Thyroid gland (tissue), 4 donors: ENCODE measurements around the gene DHCR24. TPM values are rescaled to one million over a fixed set of nuclear protein-coding genes. Genes with fewer than 3 reads are reported as not detected.

Experiments used
- DNase-seq, 2 donors: peaks; one replicate each; pipeline ENCODE4 v3.0.0-alpha.2; 2019
- H3K27ac ChIP-seq, 3 donors: fragments of 200-600 bp; sonication (generic); 1 replicate in 2 of 3; 2 replicates in 1 of 3; pipeline ENCODE4 v1.5.1; 2016 to 2019; ENCODE audit warnings: mild to moderate bottlenecking in 1 of 3, moderate library complexity in 1 of 3
- H3K27me3 ChIP-seq: fragments of 200-600 bp; sonication (generic); one replicate; pipeline ENCODE4 v1.5.1; 2019
- H3K36me3 ChIP-seq, 2 donors: fragments of 200-600 bp; sonication (generic); one replicate each; pipeline ENCODE4 v1.5.1; 2016 to 2019
- H3K4me1 ChIP-seq, 2 donors: fragments of 200-600 bp; sonication (generic); one replicate each; pipeline ENCODE4 v1.5.1; 2017 to 2019
- H3K4me3 ChIP-seq, 3 donors: fragments of 200-600 bp; sonication (generic); replicated peaks in 1 of 3; 1 replicate in 2 of 3; 2 replicates in 1 of 3; pipeline ENCODE4 v1.5.1; 2016; ENCODE audit warnings: mild to moderate bottlenecking in 1 of 3
- H3K9me3 ChIP-seq: fragments of 200-600 bp; sonication (generic); one replicate; pipeline ENCODE4 v1.5.1; 2017
- POLR2A ChIP-seq, 2 donors: fragments of 450-650 bp; IDR thresholded peaks; one replicate each; pipeline ENCODE4 v1.6.1; 2017; ENCODE audit warnings: antibody characterized with exemption in 2 of 2, mild to moderate bottlenecking in 2 of 2, moderate library complexity in 1 of 2
- WGBS, 2 donors: methylation state at CpG; one replicate each; pipeline ENCODE4 v1.1.5; 2017; 5-methylcytosine and 5-hydroxymethylcytosine counted together
- intact Hi-C: fragments of 100-400 bp; cut with DNase I; formaldehyde crosslinking; loops from one replicate; pipeline ENCODE4 v1.15.1; 2023
- total RNA-seq, 4 donors: library from RNA; depleted of rRNA; stranded (reverse); fragments of >200 nt; gene quantifications; one replicate each; pipeline ENCODE4 v1.2.3, GENCODE V29; 2016
- TF ChIP-seq, protein P1 (sequence below), 6 experiments: fragments of 200-600 bp in 3 of 6; fragments of 450-650 bp in 3 of 6; sonication (generic) in 3 of 6; IDR thresholded peaks; one replicate each; pipeline ENCODE4 v1.5.1; 2016 to 2019; ENCODE audit warnings: antibody characterized with exemption in 6 of 6, mild to moderate bottlenecking in 2 of 6, inconsistent platforms in 1 of 6, moderate library complexity in 1 of 6

DHCR24 gene
- total RNA-seq, 4 donors from 2014 or later = 22.4 to 82.2 (median 40.4) TPM

DNA sequence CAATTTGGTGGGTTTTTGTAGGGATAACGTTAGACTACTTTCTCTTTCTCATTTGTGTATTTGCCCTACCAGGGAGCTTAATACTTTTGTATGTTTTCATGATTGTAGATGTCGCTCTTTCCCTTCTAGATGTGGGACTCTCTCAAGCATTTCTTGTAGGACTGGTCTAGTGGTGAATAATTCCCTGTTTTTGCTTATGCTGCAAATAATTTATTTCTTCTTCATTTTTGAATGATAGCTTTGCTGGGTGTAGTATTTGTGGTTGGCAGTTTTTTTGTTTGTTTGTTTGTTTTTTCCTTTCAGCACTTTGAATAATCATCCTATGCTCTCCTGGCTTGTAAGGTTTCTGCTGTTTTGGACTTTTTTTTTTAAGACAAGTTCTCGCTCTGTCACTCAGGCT is 63.3 kb downstream of the DHCR24 start:
- Histone ChIP-seq H3K4me3 (no peak overlapping the region), H3K9me3 (no peaks in the 10 kb centered on the region), H3K27ac (no peak overlapping the region), H3K27me3 (no peaks in the 10 kb centered on the region), H3K36me3 (no peaks in the 10 kb centered on the region), H3K4me1 (no peaks in the 10 kb centered on the region)
- TF ChIP-seq, protein P1, sequence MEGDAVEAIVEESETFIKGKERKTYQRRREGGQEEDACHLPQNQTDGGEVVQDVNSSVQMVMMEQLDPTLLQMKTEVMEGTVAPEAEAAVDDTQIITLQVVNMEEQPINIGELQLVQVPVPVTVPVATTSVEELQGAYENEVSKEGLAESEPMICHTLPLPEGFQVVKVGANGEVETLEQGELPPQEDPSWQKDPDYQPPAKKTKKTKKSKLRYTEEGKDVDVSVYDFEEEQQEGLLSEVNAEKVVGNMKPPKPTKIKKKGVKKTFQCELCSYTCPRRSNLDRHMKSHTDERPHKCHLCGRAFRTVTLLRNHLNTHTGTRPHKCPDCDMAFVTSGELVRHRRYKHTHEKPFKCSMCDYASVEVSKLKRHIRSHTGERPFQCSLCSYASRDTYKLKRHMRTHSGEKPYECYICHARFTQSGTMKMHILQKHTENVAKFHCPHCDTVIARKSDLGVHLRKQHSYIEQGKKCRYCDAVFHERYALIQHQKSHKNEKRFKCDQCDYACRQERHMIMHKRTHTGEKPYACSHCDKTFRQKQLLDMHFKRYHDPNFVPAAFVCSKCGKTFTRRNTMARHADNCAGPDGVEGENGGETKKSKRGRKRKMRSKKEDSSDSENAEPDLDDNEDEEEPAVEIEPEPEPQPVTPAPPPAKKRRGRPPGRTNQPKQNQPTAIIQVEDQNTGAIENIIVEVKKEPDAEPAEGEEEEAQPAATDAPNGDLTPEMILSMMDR (IDR thresholded peaks at IDR 0.05) = no peak
- no peak for TF ChIP-seq POLR2A (IDR thresholded peaks at IDR 0.05)
- 90 to 94% methylated on average over 3 of the region's 3 CpGs for WGBS, 2 donors
- DNase-seq = no peak
- intact Hi-C loops = no loop called here

DNA sequence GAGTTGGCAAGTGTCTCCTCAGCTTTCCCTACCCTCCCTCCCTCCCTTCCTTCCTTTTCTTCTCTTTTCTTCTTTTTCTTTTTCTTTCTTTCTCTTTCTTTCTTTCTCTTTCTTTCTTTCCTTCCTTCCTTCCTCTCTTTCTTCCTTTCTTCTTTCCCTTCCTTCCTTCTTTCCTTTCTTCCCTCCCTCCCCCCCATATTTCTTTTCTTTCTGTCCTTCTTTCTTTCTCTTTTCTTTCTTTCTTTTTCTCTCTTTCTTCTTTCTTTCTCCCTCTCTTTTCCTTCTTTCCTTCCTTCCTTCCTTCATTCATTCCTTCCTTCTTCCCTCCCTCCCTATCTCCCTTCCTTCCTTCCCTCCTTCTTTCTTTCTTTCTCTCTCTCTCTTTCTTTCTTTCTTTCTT is 67.3 kb downstream of the DHCR24 start:
- no peaks in the 10 kb centered on the region for H3K27me3 ChIP-seq
- intact Hi-C loops = loop anchor here (10.0 kb wide), 1 partner anchor 325 kb away; no protein-coding TSS in a partner anchor
- H3K27ac ChIP-seq = no peak overlapping the region
- no peaks in the 10 kb centered on the region for H3K9me3 ChIP-seq
- H3K36me3 ChIP-seq = no peaks in the 10 kb centered on the region
- no peaks in the 10 kb centered on the region for H3K4me1 ChIP-seq
- no peak for DNase-seq
- no peak overlapping the region for H3K4me3 ChIP-seq
- TF ChIP-seq, protein P1 (IDR thresholded peaks at IDR 0.05) = no peak
- TF ChIP-seq POLR2A (IDR thresholded peaks at IDR 0.05) = no peak

DNA sequence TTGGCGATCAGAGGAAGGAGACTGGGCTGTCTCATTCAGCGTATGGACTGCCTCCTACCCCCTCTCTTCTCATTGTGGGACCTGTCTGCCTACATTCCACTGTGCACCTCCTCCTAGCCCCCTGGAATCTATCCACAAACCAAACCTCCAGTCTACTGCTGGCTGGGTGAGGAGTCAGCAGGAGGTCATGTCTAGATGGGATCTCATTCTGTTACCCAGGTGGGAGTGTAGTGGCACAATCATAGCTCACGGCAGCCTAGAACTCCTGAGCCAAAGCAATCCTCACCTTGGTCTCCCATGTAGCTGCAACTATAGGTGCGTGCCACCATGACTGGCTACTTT is 67.8 kb downstream of the DHCR24 start:
- intact Hi-C loops = loop anchor here (10.0 kb wide), 1 partner anchor 324 kb away; no protein-coding TSS in a partner anchor
- no peak overlapping the region for H3K4me3 ChIP-seq
- H3K27me3 ChIP-seq = no peaks in the 10 kb centered on the region
- no peak overlapping the region for H3K27ac ChIP-seq
- 79 to 80% methylated on average over 4 of the region's 4 CpGs for WGBS, 2 donors
- no peaks in the 10 kb centered on the region for H3K4me1 ChIP-seq
- DNase-seq = no peak
- no peaks in the 10 kb centered on the region for H3K9me3 ChIP-seq
- TF ChIP-seq, protein P1 (IDR thresholded peaks at IDR 0.05) = no peak
- TF ChIP-seq POLR2A (IDR thresholded peaks at IDR 0.05) = no peak
- H3K36me3 ChIP-seq = no peaks in the 10 kb centered on the region

DNA sequence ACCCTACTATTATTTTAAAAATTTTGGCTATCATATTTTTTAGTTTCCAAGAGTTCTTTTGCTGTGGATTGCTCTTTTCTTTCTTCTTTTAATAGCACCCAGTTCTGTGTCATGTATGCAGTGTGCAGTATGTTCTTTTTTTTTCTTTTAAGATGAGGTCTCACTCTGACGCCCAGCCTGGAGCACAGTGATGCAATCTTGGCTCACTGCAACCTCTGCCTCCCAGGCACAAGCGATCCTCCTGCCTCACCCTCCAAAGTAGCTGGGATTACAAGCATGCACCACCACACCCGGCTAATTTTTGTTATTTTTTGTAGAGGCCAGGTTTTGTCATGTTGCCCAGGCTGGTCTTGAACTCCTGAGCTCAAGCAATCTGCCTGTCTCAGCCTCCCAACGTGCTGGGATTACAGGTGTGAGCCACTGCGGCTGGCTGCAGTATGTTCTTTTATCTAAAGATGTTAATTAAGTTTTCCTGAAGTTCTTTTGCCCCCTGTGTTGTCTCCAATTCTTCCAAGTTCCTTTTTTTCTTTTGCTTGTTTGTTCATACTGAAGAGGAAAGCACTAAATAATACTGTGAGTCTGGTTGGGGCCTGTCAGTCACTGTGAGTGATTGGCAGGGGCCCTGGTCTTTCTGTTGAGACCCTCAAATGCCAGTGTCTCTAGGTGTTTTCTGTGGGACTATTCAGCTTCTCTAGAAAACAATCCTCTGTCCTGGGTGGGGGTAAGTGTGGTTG is 68.4 kb downstream of the DHCR24 start:
- Histone ChIP-seq H3K27me3 (no peaks in the 10 kb centered on the region), H3K9me3 (no peaks in the 10 kb centered on the region), H3K4me1 (no peaks in the 10 kb centered on the region), H3K27ac (no peak overlapping the region), H3K4me3 (no peak overlapping the region), H3K36me3 (no peaks in the 10 kb centered on the region)
- TF ChIP-seq POLR2A (IDR thresholded peaks at IDR 0.05) = no peak
- TF ChIP-seq, protein P1 (IDR thresholded peaks at IDR 0.05) = no peak
- WGBS, 2 donors = 64 to 72% methylated on average over 5 of the region's 5 CpGs
- intact Hi-C loops = loop anchor here (10.0 kb wide), 1 partner anchor 324 kb away; no protein-coding TSS in a partner anchor
- DNase-seq = no peak

DNA sequence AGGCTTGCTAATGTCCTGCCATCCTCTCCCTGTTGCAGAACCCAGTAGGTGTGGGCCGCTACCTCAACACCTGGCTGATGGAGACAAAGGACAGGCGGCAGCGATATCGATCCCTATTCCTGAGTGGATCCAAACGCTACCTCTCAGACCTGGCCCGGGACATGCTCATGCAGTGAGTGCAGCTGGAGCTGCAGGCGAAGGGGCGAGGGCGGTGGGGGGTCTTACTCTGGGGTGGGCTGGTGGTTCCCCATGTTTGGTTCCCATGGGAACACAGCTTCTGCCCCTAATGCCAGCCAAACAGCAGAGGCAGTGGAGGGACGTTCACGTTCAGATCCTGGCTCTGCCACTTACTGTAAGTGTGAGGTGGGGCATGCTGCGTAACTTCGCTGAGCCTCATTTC is 70.0 kb downstream of the DHCR24 start:
- intact Hi-C loops = loop anchor here (10.0 kb wide), 1 partner anchor 322 kb away; no protein-coding TSS in a partner anchor
- 89 to 91% methylated on average over 13 of the region's 13 CpGs for WGBS, 2 donors

More for the DNA sequence above, 70.0 kb downstream of the DHCR24 start:
- Histone ChIP-seq H3K4me1 (no peaks in the 10 kb centered on the region), H3K36me3 (no peaks in the 10 kb centered on the region), H3K4me3 (no peak overlapping the region), H3K27ac (no peak overlapping the region), H3K27me3 (no peaks in the 10 kb centered on the region), H3K9me3 (no peaks in the 10 kb centered on the region)
- TF ChIP-seq POLR2A (IDR thresholded peaks at IDR 0.05) = no peak
- TF ChIP-seq, protein P1 (IDR thresholded peaks at IDR 0.05) = no peak
- no peak for DNase-seq
